OCI-LY1 (cell line): Measurements from ENCODE around the gene WSCD2.

Experiments
- EZH2 ChIP-seq: fragments of 200-600 bp; sonication (generic), shearing (Covaris generic); IDR thresholded peaks from 2 replicates; pipeline ENCODE4 v1.8.0; 2017; ENCODE audit warnings: borderline replicate concordance, mixed run types, mild to moderate bottlenecking, antibody characterized with exemption, low read length, moderate library complexity, mixed read lengths
- TF ChIP-seq, protein P1 (sequence below): fragments of 200-600 bp; sonication (generic), shearing (Covaris generic); IDR thresholded peaks from 2 replicates; pipeline ENCODE4 v1.5.1; 2017; ENCODE audit warnings: mild to moderate bottlenecking, antibody characterized with exemption, low read length, moderate library complexity, mixed read lengths

DNA sequence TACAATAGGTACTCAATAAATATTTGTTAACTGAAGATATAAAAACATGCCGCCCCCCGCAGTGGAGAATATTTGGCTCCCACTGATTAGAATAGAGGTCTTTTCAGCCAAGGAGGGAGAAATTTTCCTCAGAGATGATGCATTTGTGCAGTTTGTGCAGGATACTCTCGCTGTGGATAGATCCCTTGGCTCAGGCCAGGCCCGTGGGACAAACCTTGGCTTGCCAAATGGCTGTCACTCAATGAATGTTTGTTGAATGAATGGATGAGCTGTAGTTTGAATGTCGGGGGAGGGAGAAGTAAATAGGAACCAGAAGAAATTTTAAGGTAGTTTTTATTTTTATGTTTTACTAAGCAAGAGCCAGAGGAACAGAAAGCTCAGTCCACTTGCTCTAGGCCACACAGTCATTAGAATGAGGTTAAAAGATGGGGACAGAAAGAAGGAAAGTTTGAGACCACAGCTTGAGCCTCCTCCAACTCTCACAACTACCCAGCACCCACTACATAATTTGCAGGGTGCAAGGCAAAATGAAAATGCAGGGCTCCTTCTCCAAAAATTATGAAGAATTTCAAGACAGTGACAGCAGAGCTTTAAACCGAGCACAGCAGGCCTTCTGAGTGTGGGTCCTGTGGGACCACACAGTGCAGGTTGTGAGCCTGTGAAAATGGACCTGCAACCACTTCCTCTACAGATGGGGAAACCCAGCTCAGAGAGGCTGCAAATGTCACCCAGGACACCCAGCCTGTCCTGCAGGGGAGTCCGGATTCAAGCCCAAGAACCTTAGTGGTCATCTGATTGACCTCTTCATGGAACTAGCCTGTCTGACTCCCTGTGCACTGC is 51.4 kb downstream of the WSCD2 start:
- TF ChIP-seq, protein P1, sequence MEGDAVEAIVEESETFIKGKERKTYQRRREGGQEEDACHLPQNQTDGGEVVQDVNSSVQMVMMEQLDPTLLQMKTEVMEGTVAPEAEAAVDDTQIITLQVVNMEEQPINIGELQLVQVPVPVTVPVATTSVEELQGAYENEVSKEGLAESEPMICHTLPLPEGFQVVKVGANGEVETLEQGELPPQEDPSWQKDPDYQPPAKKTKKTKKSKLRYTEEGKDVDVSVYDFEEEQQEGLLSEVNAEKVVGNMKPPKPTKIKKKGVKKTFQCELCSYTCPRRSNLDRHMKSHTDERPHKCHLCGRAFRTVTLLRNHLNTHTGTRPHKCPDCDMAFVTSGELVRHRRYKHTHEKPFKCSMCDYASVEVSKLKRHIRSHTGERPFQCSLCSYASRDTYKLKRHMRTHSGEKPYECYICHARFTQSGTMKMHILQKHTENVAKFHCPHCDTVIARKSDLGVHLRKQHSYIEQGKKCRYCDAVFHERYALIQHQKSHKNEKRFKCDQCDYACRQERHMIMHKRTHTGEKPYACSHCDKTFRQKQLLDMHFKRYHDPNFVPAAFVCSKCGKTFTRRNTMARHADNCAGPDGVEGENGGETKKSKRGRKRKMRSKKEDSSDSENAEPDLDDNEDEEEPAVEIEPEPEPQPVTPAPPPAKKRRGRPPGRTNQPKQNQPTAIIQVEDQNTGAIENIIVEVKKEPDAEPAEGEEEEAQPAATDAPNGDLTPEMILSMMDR, result no peak
- no peak for TF ChIP-seq EZH2
